ENCODE measurements around the gene NHSL1.

The NHSL1 gene

GRCh38 chr6:138526822-138527235 is 27.5 kb upstream of the NHSL1 start:
- TF ChIP-seq TAF1 (IDR thresholded peaks at IDR 0.05; ENCODE audit: borderline replicate concordance, insufficient read depth, low read length): no peak
- no peak for TF ChIP-seq POLR2AphosphoS5 (IDR thresholded peaks at IDR 0.05; ENCODE audit: low read depth, low read length)
- no peak for TF ChIP-seq FOXP2 (optimal IDR thresholded peaks at IDR 0.05; ENCODE audit: borderline replicate concordance, extremely low read depth, extremely low read length, insufficient read depth)
- TF ChIP-seq REST (IDR thresholded peaks at IDR 0.05; ENCODE audit: insufficient read depth in 1 of 2, low read depth in 2 of 2, low read length in 2 of 2): no peak
- TF ChIP-seq SIN3A (IDR thresholded peaks at IDR 0.05; ENCODE audit: borderline replicate concordance, insufficient read depth, low read length): 0 out of 2 replicates have a peak, but pooled peaks have one; percentile 42

- TF ChIP-seq SIN3A (IDR thresholded peaks at IDR 0.05; ENCODE audit: borderline replicate concordance, insufficient read depth, low read length): no peak
- TF ChIP-seq TAF1 (IDR thresholded peaks at IDR 0.05; ENCODE audit: borderline replicate concordance, insufficient read depth, low read length): no peak
- no peak for TF ChIP-seq REST (IDR thresholded peaks at IDR 0.05; ENCODE audit: insufficient read depth in 1 of 2, low read depth in 2 of 2, low read length in 2 of 2)
- TF ChIP-seq FOXP2 (optimal IDR thresholded peaks at IDR 0.05; ENCODE audit: borderline replicate concordance, extremely low read depth, extremely low read length, insufficient read depth): no peak
- no peak for TF ChIP-seq POLR2AphosphoS5 (IDR thresholded peaks at IDR 0.05; ENCODE audit: low read depth, low read length)
These were observed 26.1 kb upstream of the NHSL1 start for GRCh38 chr6:138525355-138525754.

DNA sequence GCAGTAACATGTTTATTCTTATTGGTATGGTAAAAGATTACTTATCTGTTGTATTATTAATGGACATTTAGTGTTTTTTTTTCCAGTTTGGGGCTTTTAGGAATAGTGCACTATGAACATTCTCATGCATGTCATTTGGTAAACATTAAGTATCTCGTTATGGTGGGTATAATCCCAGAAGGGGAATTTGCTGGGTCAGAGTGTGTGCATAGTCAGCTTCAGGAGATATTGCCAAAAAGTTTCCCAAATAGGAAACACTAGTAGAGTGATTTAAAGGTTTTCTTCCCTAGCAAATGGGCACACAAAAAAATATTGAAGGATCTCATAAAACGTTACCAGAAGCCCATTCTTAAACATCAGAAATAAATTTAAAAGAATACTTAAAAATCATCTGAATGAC is 25.2 kb upstream of the NHSL1 start:
- no peak for TF ChIP-seq POLR2AphosphoS5 (IDR thresholded peaks at IDR 0.05; ENCODE audit: low read depth, low read length)
- TF ChIP-seq TAF1 (IDR thresholded peaks at IDR 0.05; ENCODE audit: borderline replicate concordance, insufficient read depth, low read length): no peak
- no peak for TF ChIP-seq FOXP2 (optimal IDR thresholded peaks at IDR 0.05; ENCODE audit: borderline replicate concordance, extremely low read depth, extremely low read length, insufficient read depth)
- no peak for TF ChIP-seq SIN3A (IDR thresholded peaks at IDR 0.05; ENCODE audit: borderline replicate concordance, insufficient read depth, low read length)
- no peak for TF ChIP-seq REST (IDR thresholded peaks at IDR 0.05; ENCODE audit: insufficient read depth in 1 of 2, low read depth in 2 of 2, low read length in 2 of 2)

DNA sequence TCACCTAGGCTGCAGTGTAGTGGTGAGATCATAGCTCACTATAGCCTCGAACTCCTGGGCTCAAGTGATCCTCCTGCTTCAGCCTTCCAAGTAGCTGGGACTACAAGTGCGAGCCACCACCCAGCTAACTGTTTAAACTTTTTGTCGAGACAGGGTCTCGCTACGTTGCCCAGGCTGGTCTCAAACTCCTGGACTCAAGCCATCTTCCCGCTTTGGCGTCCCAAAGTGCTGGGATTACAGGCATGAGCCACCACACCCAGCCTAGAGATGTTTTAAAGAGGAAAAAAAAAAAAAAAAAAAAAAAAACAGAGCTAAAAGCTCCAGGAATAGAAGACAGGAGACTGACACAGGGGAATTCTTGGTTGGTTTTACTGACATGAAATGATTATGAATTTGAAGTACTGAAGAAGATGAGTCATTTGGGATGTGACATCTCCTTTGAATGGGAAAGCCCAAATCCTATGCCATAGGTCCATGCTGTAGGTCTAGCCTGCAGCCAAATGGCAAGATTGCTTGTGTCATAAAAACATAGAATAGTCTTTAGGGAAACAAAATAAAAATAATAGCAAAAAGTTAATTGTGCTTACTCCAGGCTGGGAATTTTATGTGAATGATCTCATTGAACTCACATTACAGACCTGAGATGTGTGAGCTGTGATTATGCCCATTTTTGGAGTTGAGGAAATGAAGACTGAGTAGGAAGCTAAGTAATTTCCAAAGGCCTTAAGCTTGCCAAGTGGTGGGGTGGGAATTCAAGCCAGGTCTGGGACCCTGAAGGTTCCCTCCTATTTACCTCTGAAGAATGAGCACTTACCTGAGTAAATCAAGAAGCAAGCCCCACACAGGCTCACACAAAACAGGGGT is 24.3 kb upstream of the NHSL1 start:
- TF ChIP-seq SIN3A (IDR thresholded peaks at IDR 0.05; ENCODE audit: borderline replicate concordance, insufficient read depth, low read length) (peak; percentile 64; the same call in 1 of the 2 replicates), FOXP2 (optimal IDR thresholded peaks at IDR 0.05; ENCODE audit: borderline replicate concordance, extremely low read depth, extremely low read length, insufficient read depth) (no peak), POLR2AphosphoS5 (IDR thresholded peaks at IDR 0.05; ENCODE audit: low read depth, low read length) (peak; percentile 34)

GRCh38 chr6:138522611-138523010 is 23.3 kb upstream of the NHSL1 start:
- no peak for TF ChIP-seq REST (IDR thresholded peaks at IDR 0.05; ENCODE audit: insufficient read depth in 1 of 2, low read depth in 2 of 2, low read length in 2 of 2)
- TF ChIP-seq TAF1 (IDR thresholded peaks at IDR 0.05; ENCODE audit: borderline replicate concordance, insufficient read depth, low read length): no peak
- TF ChIP-seq FOXP2 (optimal IDR thresholded peaks at IDR 0.05; ENCODE audit: borderline replicate concordance, extremely low read depth, extremely low read length, insufficient read depth): no peak
- no peak for TF ChIP-seq SIN3A (IDR thresholded peaks at IDR 0.05; ENCODE audit: borderline replicate concordance, insufficient read depth, low read length)
- no peak for TF ChIP-seq POLR2AphosphoS5 (IDR thresholded peaks at IDR 0.05; ENCODE audit: low read depth, low read length)
